HG03095 (cell line): ENCODE data around the gene CCNL2.

ENCODE experiments used
- ATAC-seq: cut with Tn5 transposase; IDR thresholded peaks from one replicate; pipeline ENCODE4 v1.9.1; 2021; ENCODE audit warnings: moderate library complexity; ENCODE audit not compliant: unreplicated experiment

CCNL2 gene

DNA sequence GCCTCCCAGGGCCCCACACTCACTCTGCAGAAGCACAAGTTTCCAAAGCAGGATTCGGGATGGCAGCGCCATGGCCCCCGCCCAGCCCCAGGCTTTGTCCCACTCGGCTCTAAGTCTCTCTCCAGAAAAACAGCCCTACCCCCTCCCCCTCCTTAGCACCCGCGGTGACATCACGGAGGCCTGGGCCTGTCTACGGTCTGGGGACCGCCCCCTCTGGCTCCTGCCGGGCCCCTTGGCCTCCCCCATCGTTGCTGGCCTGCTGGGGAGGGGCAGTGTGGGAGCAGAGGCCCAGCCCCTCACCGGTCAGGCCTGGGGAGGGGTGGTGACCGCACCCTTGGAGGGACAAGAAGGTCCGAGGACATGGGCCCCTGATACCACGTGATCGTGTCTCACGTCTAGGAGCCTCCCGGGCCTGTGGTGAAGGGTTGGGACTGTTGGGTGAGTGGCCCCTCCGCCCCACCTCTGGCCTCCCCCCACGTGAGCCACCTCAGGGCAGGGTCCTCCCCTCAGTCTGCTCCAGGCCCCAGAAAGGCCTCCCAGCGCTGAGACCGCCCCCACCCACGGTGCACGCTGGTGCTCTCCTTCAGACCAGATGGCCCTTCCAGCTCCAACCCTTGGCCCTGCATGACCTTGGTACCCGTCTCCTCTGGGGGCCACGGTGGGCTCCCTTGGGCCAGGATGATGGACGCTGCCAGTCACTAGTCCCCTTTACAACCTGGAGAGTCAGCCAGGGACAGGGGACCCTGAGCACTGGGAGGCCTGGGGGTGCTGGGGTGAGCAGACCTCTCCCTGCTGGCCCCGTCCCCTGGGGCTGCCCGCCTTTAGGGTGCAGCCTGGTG is 40.5 kb downstream of the CCNL2 start, which contains the start of gene MXRA8:
TSS of gene MXRA8 (minus strand) at position 123 of the 839 bp plus-strand sequence. CDS start at position 72, 51 bp downstream.
- ATAC-seq = no peak

GRCh38 chr1:1357871-1358432 is 41.2 kb downstream of the CCNL2 start:
- ATAC-seq = no peak

- no peak for ATAC-seq
Measured at GRCh38 chr1:1356796-1357401, 42.2 kb downstream of the CCNL2 start.

DNA sequence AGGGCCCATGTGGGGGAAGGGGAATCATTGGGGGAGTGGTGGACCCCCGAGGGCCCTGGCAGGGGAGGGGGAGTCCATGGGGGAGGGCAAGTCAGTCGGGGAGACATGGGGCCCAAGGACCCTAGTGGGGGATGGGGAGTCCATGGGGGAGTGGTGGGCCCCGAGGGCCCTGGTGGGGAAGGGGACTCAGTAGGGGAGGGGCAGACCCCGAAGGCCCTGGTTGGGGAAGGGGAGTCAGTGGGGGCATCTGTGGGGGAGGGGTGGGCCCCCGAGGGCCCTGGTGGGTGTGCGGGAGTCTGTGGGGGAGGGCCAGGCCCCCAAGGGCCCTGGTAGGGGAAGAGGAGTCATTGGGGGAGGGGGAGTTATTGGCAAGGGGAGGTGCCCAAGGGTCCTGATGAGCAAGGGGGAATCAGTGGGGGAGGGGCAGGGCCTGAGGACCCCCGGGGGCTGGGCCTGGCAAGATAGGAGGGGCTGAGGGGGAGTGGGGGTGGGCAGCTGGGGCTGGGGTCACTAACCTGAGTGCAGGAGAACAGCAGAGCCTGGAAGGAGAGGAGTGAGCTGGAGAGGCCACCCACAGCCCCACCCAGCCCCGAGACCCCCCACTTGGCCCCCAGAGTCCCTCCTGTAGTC is 42.9 kb downstream of the CCNL2 start:
- ATAC-seq = no peak

DNA sequence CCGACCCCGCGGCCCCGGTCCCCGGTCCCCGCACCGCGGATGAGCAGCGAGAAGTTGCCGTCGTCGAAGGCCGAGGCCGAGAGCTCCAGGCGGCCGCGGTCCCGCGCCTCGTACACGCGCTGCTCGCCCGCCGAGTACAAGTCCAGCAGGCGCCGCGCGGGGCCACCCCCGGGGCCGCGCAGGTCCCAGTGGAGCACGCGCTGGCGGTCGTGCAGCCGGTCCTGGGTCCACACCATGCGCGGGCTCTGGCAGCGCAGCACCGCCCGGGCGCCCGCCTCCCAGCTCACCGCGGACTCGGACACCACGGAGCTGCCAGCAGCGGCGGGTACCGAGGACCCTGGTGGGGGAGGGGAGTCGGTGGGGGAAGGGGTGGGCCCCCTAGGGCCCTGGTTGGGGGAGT is 43.7 kb downstream of the CCNL2 start:
- ATAC-seq = no peak

DNA sequence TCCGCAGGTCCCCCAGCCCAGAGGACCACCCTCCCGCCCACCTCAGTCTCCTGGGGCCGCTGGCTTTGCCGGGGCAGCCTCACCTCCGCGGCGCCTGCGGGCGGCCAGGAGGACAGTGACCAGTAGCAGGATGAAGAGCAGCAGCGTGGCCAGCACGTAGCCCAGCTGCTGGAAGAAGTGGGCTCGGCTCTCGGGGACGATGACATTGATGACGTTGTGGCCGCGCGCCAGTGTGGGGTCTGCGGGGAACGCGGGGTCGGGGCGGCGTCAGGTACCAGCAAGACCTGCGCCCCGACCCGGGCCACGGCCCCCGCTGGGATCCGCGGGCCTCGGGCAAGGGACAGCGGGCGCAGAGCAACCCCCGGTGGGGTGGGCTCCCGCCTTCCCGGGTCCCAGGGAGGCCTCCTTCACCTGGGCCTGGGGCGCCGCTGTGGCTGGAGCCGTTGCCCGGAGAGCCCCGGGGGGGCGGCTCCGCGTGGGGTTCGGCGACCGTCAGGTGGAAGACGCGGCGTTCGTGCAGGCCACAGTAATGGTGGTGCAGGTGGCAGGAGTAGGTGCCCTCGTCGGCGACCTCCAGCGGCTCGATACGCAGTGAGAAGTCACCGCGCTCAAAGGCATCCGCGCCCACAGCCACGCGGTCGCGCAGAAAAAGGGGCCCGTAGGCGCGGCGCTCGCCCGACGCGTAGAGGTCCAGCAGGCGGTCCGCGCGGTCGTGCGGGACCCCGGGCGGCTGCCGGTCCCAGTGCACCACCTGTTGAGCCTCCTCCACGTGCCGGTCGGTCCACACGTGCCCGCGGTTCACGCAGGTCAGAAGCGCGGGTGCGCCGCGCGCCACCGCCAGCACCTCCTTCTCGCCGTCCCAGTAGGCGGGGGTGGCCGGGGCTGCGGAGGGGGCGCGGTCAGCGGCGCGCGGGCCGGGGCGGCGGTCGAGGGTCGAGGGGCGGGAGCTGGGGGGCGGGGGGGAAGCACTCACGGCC is 44.6 kb downstream of the CCNL2 start:
- no peak for ATAC-seq

DNA sequence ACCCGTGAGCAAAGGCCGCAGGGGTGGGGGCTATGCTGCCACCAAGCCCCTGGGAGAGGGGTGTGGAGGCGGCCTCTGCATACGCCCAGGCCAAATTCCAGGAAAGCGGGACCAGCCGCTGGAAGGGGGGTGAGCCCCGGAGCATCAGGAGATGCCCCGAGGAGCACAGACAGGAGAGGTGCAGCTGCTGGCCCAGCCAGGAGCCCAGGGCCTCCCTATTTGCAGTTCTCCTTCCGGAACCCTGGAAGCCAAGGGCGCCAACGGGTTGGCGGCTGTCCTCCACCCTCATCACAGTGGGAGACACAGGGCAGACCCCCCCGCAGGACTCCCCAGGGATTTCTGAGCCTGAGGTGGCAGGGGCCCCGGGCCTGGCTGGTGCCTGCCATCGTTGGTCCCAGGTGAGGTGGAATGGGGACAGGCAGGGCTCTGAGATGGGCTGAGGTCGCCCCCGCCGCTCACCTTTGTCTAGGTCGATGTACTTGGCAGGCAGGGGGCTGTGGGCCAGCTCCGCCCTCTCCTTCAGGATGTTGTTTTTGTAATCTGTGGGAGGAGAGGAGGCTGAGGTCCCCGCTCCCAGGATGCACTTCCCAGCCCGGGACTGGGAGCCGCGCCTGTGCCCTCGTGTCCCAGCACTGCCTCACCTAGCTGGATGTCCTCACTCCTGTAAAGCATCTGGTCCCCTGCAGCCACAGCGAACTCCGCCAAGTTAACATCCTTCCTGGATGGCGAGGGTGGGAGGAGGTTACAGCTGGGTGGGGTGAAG is 45.6 kb downstream of the CCNL2 start:
- no peak for ATAC-seq

GRCh38 chr1:1352786-1353388 is 46.2 kb downstream of the CCNL2 start:
- no peak for ATAC-seq

GRCh38 chr1:1351511-1352427 is 47.4 kb downstream of the CCNL2 start:
- ATAC-seq = no peak

DNA sequence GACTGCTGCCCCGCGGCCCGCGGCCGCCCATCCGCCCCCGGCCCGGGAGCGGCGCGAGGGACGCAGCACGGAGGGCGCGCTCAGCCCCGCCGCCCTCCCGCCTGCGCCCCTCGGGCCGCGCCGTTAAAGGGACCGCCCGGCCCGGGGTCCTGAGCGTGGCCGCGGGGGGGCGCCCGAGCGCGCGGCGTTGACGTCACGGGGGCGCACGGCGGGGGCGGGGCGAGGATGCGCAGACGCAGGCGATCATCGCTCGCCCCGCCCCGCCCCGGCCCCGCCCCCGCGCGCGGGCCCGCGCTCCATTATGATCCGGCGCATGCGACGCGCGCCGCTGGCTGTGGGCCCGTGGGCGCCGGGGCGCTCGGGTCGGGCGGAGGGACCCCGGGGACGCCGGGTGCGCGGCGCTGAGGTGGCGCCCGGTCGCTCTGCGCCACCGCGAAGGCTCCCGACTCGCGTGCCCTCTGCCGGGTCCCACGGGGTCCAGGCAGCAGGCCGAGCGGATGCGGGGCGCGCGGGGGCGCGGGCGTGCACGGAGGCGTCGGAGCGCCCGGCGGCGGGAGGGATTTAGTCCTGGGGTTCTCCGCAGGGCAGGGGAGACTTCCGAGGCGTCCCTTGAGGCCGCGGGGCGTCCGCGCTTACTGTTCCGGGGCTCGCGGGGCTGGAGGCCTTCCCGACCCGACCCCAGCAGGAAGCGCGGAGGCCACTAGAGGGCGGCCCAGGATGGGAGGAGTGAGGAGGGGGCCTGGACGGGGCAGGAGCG is 49.7 kb downstream of the CCNL2 start, which contains the start of gene DVL1:
TSS of gene DVL1 (minus strand) at position 163 of the 757 bp plus-strand sequence. CDS start 353 bp downstream, outside the sequence.
- ATAC-seq = peak; percentile 42

DNA sequence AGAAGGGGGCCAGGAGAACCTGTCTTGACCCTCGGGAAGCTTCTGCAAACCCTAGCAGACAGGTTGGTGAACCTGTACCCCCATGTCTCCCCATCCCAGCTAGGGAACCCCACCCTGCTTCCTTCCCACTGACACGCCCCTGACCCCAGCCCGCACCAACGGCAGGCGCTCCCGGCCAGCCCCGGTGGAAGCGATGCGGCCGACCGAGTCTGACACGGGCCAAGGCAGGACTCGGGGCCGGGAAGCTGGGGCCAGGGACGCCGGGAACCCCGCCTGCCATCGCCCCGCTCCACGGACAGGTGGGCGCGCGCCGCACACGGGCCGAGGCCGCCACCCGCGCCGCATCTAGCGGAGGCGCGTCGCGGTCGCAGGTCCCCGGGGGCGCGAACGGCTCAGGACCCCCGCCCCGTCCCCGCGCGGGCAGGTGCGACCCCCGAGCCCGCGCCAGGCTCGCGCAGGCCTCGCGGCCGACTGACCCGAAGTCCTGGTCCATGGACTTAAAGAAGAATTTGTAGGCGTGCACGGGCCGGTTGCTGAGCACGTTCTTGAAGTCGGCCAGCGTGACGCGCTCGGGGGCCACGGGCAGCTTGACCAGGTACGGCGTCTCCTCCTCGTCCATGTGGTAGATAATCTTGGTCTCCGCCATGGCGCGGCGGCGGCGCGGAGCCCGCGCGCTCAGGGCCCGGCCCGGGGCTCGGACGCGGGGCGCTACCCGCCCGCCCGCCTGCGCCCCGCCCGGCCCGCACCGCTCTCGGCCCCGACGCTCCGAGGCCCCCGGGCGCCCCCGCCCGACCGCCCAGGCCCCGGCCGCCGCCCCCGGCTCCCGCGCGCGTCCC is 50.5 kb downstream of the CCNL2 start:
- ATAC-seq = peak; percentile 16

DNA sequence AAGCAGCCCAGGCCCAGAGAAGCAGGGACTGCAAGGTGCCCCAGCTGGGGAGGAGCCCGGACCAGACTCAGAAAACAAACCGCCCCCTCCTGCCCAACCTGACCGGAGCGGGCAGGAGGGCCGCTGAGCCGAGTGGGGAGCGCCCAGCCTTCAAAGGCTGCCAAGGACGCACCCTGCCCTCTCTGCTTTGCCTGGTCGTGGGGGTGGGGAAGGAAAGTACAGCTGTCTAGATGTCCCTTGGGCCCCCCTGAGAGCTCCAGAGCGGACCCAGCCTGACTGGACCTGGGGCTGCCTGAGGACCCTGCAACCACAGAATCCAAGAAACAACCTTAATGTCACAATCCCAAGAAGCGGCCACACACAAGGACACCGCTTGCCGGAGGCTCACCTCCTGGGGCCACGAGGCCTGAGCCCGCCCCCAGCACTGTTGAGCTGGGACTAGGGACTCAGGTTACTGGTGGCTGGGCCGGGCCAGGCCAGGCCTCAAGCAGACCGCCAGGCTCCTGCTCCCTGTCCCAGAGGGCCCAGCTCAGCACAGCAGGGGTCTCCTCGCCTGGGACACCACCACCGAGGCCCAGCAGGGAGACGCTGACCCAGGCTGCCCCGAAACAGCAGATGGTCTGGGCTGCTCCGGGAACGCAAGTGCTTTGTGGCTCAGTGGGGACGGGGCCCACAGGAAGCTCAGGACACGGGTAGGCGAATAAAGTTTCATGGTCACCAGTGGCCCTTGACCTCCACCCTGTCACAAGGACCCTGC is 51.3 kb downstream of the CCNL2 start:
- no peak for ATAC-seq

- no peak for ATAC-seq
Measured at GRCh38 chr1:1347026-1347595, 52.0 kb downstream of the CCNL2 start.

DNA sequence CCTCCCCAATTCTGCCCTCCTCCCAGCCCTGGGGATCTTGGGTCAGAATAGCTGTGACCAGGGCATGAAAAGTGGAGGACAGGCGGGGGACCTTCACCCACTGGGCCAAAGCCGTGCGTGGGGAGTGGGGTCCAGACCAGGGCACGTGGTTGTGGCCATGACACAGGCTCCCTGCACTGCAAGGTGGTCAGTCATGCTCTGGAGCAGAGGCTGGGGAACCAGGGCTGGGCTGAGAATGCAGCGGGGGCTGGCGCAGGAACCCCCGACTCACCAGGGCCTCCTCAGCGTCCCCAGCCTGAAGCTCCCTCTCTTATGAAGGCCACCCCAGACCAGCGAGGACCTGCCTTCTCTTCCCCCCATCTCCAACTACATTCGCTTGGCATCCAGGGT is 52.6 kb downstream of the CCNL2 start:
- no peak for ATAC-seq

- no peak for ATAC-seq
Measured at GRCh38 chr1:1345860-1346500, 53.2 kb downstream of the CCNL2 start.
